ENCODE data around the gene LRRIQ1.
"Not testable (repeated sequence)": the region's sequence is repeated elsewhere in the genome, so short reads cannot be mapped to it uniquely, and the experiment has no call there.

The LRRIQ1 gene

DNA sequence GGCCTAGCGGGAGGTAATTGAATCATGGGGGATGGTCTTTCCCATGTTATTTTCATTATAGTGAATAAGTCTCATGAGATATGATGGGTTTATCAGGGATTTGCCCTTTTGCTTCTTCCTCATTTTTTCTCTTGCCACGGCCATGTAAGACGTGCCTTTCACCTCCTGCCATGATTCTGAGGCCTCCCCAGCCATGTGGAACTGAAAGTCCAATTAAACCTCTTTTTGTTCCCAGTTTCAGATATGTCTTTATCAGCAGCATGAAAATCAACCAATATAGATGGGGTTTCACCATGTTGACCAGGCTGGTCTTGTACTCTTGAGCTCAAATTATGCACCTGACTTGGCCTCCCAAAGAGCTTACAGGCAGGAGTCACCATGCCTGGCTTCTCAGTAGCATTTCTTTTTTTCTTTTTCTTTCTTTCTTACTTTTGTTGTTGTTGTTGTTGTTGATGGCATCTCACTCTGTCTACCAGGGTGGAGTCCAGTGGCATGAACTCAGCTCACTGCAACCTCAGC, 33.3 kb upstream of the LRRIQ1 start (continued):
- TF ChIP-seq ZNF549 (tag by site-specific recombination; IDR thresholded peaks at IDR 0.05) (no peak), ZNF114 (tag by site-specific recombination; IDR thresholded peaks at IDR 0.05) (no peak)
- TF ChIP-seq, protein P1, sequence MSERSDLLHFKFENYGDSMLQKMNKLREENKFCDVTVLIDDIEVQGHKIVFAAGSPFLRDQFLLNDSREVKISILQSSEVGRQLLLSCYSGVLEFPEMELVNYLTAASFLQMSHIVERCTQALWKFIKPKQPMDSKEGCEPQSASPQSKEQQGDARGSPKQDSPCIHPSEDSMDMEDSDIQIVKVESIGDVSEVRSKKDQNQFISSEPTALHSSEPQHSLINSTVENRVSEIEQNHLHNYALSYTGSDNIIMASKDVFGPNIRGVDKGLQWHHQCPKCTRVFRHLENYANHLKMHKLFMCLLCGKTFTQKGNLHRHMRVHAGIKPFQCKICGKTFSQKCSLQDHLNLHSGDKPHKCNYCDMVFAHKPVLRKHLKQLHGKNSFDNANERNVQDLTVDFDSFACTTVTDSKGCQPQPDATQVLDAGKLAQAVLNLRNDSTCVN (tag by site-specific recombination; optimal IDR thresholded peaks at IDR 0.05), result no peak

DNA sequence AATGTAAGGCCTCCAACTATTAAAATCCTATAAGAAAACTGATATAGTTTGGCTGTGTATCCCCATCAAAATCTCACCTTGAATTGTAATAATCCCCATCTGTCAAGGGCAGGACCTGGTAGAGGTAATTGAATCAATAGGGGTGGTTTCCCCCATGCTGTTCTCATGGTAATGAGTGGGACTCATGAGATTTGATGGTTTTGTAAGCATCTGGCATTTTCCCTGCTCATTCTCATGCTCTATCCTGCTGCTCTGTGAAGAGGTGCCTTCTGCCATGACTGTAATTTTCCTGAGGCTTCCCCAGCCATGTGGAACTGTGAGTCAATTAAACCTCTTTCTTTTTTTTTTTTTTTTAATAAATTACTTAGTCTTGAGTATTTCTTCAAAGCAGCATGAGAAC, 31.9 kb upstream of the LRRIQ1 start:
- ChIA-PET POLR2A (no interaction called here), CTCF (no interaction called here)
- Histone ChIP-seq H3K36me3 (ENCODE audit: control insufficient read depth in 2 of 2, insufficient read depth in 1 of 2, low read length in 2 of 2) (no peaks in the 10 kb centered on the region), H3K4me3 (ENCODE audit: low read depth, low read length) (no peak overlapping the region), H3K4me1 (ENCODE audit: control insufficient read depth, insufficient read depth, low read length) (no peaks in the 10 kb centered on the region), H3K9me3 (ENCODE audit: control insufficient read depth, insufficient read depth, low read depth, low read length) (no peaks in the 10 kb centered on the region), H3K27ac (ENCODE audit: extremely low read depth, low read depth, low read length) (no peak overlapping the region)
- TF ChIP-seq, protein P2, sequence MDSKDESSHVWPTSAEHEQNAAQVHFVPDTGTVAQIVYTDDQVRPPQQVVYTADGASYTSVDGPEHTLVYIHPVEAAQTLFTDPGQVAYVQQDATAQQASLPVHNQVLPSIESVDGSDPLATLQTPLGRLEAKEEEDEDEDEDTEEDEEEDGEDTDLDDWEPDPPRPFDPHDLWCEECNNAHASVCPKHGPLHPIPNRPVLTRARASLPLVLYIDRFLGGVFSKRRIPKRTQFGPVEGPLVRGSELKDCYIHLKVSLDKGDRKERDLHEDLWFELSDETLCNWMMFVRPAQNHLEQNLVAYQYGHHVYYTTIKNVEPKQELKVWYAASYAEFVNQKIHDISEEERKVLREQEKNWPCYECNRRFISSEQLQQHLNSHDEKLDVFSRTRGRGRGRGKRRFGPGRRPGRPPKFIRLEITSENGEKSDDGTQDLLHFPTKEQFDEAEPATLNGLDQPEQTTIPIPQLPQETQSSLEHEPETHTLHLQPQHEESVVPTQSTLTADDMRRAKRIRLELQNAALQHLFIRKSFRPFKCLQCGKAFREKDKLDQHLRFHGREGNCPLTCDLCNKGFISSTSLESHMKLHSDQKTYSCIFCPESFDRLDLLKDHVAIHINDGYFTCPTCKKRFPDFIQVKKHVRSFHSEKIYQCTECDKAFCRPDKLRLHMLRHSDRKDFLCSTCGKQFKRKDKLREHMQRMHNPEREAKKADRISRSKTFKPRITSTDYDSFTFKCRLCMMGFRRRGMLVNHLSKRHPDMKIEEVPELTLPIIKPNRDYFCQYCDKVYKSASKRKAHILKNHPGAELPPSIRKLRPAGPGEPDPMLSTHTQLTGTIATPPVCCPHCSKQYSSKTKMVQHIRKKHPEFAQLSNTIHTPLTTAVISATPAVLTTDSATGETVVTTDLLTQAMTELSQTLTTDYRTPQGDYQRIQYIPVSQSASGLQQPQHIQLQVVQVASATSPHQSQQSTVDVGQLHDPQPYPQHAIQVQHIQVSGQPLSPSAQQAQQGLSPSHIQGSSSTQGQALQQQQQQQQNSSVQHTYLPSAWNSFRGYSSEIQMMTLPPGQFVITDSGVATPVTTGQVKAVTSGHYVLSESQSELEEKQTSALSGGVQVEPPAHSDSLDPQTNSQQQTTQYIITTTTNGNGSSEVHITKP (tag by site-specific recombination; IDR thresholded peaks at IDR 0.05), result no peak
- TF ChIP-seq ZNF157 (tag by site-specific recombination; IDR thresholded peaks at IDR 0.05), result no peak
- no peak for TF ChIP-seq ZNF169 (tag by site-specific recombination; IDR thresholded peaks at IDR 0.05)

DNA sequence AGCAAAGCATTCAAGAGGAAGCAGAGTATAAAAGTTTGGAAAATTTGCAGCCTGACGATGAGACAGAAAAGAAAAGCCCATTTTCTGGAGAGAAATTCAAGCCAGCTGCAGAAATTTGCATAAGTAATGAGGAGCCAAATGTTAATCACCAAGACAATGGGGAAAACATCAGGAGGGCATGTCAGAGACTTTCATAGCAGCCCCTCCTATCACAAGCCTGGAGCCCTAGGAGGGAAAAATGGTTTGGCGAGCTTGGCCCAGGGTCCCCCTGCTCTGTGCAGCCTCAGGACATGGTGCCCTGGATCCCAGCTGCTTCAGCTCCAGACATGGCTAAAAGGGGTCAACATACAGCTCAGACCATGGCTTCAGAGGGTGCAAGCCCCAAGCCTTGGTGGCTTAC, 31.1 kb upstream of the LRRIQ1 start:
- POLR2A ChIA-PET; H3K4me1 ChIP-seq (ENCODE audit: control insufficient read depth, insufficient read depth, low read length); H3K9me3 ChIP-seq (ENCODE audit: control insufficient read depth, insufficient read depth, low read depth, low read length); H3K36me3 ChIP-seq (ENCODE audit: control insufficient read depth in 2 of 2, insufficient read depth in 1 of 2, low read length in 2 of 2); CTCF ChIA-PET; H3K4me3 ChIP-seq (ENCODE audit: low read depth, low read length); H3K27ac ChIP-seq (ENCODE audit: extremely low read depth, low read depth, low read length): not testable (repeated sequence)

DNA sequence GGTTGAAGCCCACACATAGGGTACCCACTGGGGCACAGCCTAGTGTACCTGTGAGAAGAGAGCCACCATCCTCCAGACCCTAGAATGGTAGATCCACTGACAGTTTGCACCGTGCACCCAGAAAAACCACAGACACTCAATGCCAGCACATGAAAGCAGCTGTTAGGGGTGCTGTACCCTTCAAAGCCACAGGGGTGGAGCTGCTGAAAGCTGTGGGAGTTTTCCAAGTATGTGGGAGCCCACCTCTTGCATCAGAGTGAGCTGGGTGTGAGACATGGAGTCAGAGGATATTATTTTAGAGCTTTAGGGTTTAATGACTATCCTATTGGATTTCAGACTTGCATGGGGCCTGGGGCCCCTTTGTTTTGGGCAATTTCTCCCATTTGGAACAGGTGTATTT, 30.5 kb upstream of the LRRIQ1 start:
- TF ChIP-seq ZNF133 (tag by site-specific recombination; IDR thresholded peaks at IDR 0.05) (no peak), ZNF843 (tag by site-specific recombination; IDR thresholded peaks at IDR 0.05) (no peak), OSR2 (tag by site-specific recombination; IDR thresholded peaks at IDR 0.05) (no peak), BCL11A (tag by site-specific recombination; IDR thresholded peaks at IDR 0.05; ENCODE audit: low read depth) (no peak)
- TF ChIP-seq, protein P3, sequence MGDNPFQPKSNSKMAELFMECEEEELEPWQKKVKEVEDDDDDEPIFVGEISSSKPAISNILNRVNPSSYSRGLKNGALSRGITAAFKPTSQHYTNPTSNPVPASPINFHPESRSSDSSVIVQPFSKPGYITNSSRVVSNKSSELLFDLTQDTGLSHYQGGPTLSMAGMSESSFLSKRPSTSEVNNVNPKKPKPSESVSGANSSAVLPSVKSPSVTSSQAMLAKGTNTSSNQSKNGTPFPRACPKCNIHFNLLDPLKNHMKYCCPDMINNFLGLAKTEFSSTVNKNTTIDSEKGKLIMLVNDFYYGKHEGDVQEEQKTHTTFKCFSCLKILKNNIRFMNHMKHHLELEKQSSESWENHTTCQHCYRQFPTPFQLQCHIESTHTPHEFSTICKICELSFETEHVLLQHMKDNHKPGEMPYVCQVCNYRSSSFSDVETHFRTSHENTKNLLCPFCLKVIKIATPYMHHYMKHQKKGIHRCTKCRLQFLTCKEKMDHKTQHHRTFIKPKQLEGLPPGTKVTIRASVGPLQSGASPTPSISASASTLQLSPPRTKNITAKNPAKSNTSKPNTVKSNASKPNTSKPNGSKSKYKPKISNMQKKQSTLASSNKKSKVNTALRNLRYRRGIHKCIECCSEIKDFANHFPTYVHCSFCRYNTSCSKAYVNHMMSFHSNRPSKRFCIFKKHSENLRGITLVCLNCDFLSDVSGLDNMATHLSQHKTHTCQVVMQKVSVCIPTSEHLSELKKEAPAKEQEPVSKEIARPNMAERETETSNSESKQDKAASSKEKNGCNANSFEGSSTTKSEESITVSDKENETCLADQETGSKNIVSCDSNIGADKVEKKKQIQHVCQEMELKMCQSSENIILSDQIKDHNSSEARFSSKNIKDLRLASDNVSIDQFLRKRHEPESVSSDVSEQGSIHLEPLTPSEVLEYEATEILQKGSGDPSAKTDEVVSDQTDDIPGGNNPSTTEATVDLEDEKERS (tag by site-specific recombination; IDR thresholded peaks at IDR 0.05), result no peak
- no peaks in the 10 kb centered on the region for H3K4me1 ChIP-seq (ENCODE audit: control insufficient read depth, insufficient read depth, low read length)
- H3K4me3 ChIP-seq (ENCODE audit: low read depth, low read length), result no peak overlapping the region
- ChIA-PET CTCF (no interaction called here), POLR2A (no interaction called here)
- H3K27ac ChIP-seq (ENCODE audit: extremely low read depth, low read depth, low read length), result no peak overlapping the region
- no peaks in the 10 kb centered on the region for H3K36me3 ChIP-seq (ENCODE audit: control insufficient read depth in 2 of 2, insufficient read depth in 1 of 2, low read length in 2 of 2)
- no peaks in the 10 kb centered on the region for H3K9me3 ChIP-seq (ENCODE audit: control insufficient read depth, insufficient read depth, low read depth, low read length)
